ENCODE data around the gene UMODL1. TPM values are rescaled to one million over a fixed set of nuclear protein-coding genes. Genes with fewer than 3 reads are reported as not detected.

UMODL1 gene
- total RNA-seq, 1 experiment from 2014 or later, result 0.20 TPM

- no peak for DNase-seq
- BruUV-seq (replicated peaks), result no TSS peak
- no peak overlapping the region for H3K27ac Mint-ChIP-seq (ENCODE audit: unreplicated experiment)
Measured at GRCh38 chr21:42171091-42172053, 100.3 kb downstream of the UMODL1 start.

DNA sequence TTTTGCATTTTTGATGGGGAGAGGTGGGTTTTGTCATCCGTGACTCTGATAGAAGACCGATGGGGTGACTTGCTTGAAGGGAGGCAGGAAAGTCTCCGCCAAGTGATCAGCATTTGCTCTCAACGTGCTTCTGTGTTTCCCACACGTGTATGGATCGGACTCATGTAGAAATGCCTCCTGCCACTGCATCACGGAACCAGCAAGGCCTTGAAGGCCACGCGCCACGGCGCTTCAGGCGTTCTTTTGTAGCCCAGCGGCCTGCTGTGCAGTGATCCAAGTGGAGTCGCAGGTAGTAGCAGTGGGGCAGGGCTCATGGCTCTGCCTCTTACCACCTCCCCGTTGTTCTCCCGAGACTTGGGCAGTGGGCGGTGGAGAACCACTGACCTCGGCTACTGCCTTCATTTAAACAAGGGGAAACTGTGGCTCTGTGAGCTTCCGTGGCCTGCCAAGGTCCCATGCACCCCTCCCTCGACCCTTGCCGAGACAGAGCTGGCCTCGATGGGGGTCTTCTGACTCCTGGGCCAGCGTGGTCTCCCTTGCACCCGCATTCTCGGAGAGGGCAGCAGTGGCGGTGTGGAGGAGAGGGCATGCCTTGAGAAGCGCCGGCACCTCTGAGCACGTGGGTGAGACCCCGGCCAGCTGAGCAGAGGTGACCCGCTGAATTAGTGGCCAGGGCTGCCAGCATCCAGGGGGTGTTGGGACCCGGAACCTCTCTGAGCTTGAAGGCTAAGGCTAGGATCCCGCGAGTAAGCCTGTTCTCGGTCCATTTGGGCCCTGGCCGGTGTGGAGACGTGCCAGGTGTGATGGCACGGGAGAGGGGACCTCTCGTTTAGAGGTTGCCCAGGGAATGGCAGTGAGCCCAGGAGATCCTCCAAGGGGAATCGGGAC, 101.7 kb downstream of the UMODL1 start:
- no peak for DNase-seq
- H3K36me3 ChIP-seq (ENCODE audit: control insufficient read depth, insufficient read depth, low read length), result no peaks in the 10 kb centered on the region
- CTCF ChIA-PET, result no interaction called here
- no peak overlapping the region for H3K4me3 ChIP-seq (ENCODE audit: low read depth, low read length)
- H3K4me3 Mint-ChIP-seq (ENCODE audit: unreplicated experiment), result no peak overlapping the region
- TF ChIP-seq, protein P1, sequence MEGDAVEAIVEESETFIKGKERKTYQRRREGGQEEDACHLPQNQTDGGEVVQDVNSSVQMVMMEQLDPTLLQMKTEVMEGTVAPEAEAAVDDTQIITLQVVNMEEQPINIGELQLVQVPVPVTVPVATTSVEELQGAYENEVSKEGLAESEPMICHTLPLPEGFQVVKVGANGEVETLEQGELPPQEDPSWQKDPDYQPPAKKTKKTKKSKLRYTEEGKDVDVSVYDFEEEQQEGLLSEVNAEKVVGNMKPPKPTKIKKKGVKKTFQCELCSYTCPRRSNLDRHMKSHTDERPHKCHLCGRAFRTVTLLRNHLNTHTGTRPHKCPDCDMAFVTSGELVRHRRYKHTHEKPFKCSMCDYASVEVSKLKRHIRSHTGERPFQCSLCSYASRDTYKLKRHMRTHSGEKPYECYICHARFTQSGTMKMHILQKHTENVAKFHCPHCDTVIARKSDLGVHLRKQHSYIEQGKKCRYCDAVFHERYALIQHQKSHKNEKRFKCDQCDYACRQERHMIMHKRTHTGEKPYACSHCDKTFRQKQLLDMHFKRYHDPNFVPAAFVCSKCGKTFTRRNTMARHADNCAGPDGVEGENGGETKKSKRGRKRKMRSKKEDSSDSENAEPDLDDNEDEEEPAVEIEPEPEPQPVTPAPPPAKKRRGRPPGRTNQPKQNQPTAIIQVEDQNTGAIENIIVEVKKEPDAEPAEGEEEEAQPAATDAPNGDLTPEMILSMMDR (IDR thresholded peaks at IDR 0.05; ENCODE audit: insufficient read depth in 1 of 2, low read depth in 1 of 2, low read length in 1 of 2, severe bottlenecking in 1 of 2, unreplicated experiment in 1 of 2), result no peak
- no peak overlapping the region for H3K27ac Mint-ChIP-seq (ENCODE audit: unreplicated experiment)
- H3K9me3 ChIP-seq, result no peaks in the 10 kb centered on the region
- no peaks in the 10 kb centered on the region for H3K4me1 ChIP-seq
- peaks cover 5% of the 10 kb centered on the region for H3K27me3 Mint-ChIP-seq (ENCODE audit: insufficient read depth, unreplicated experiment)
- no TSS peak for BruUV-seq (replicated peaks)
- H3K36me3 Mint-ChIP-seq (ENCODE audit: insufficient read depth, unreplicated experiment), result no peaks in the 10 kb centered on the region
- no peaks in the 10 kb centered on the region for H3K4me1 Mint-ChIP-seq (ENCODE audit: low read depth, unreplicated experiment)
- no peaks in the 10 kb centered on the region for H3K9me3 Mint-ChIP-seq (ENCODE audit: unreplicated experiment)
- POLR2A ChIA-PET, result no interaction called here
- H3K27me3 ChIP-seq (replicated peaks; ENCODE audit: control insufficient read depth, insufficient read depth, low read length), result no peaks in the 10 kb centered on the region; the same call in 1 of the 2 replicates
- intact Hi-C loops (cut with micrococcal nuclease; ENCODE audit: unreplicated experiment), result no loop called here

More at GRCh38 chr21:42171091-42172053, 100.3 kb downstream of the UMODL1 start:
- H3K4me3 Mint-ChIP-seq (ENCODE audit: unreplicated experiment), result no peak overlapping the region
- H3K36me3 Mint-ChIP-seq (ENCODE audit: insufficient read depth, unreplicated experiment), result no peaks in the 10 kb centered on the region
- H3K4me3 ChIP-seq (ENCODE audit: low read depth, low read length), result no peak overlapping the region
- H3K9me3 ChIP-seq, result no peaks in the 10 kb centered on the region
- intact Hi-C loops (cut with micrococcal nuclease; ENCODE audit: unreplicated experiment), result no loop called here
- ChIA-PET CTCF (no interaction called here), POLR2A (no interaction called here)
- no peaks in the 10 kb centered on the region for H3K4me1 Mint-ChIP-seq (ENCODE audit: low read depth, unreplicated experiment)
- no peaks in the 10 kb centered on the region for H3K36me3 ChIP-seq (ENCODE audit: control insufficient read depth, insufficient read depth, low read length)
- H3K4me1 ChIP-seq, result no peaks in the 10 kb centered on the region
- peaks cover 2% of the 10 kb centered on the region for H3K27me3 Mint-ChIP-seq (ENCODE audit: insufficient read depth, unreplicated experiment)
- no peaks in the 10 kb centered on the region for H3K9me3 Mint-ChIP-seq (ENCODE audit: unreplicated experiment)
- no peaks in the 10 kb centered on the region for H3K27me3 ChIP-seq (replicated peaks; ENCODE audit: control insufficient read depth, insufficient read depth, low read length)
- TF ChIP-seq, protein P1 (IDR thresholded peaks at IDR 0.05; ENCODE audit: insufficient read depth in 1 of 2, low read depth in 1 of 2, low read length in 1 of 2, severe bottlenecking in 1 of 2, unreplicated experiment in 1 of 2), result no peak

- POLR2A ChIA-PET, result no interaction called here
- no peak overlapping the region for H3K27ac Mint-ChIP-seq (ENCODE audit: unreplicated experiment)
- H3K4me3 Mint-ChIP-seq (ENCODE audit: unreplicated experiment), result no peak overlapping the region
- no TSS peak for BruUV-seq (replicated peaks)
- no peaks in the 10 kb centered on the region for H3K36me3 Mint-ChIP-seq (ENCODE audit: insufficient read depth, unreplicated experiment)
- no peaks in the 10 kb centered on the region for H3K9me3 Mint-ChIP-seq (ENCODE audit: unreplicated experiment)
- Histone ChIP-seq H3K27me3 (replicated peaks; ENCODE audit: control insufficient read depth, insufficient read depth, low read length) (no peaks in the 10 kb centered on the region; the same call in 1 of the 2 replicates), H3K9me3 (no peaks in the 10 kb centered on the region), H3K36me3 (ENCODE audit: control insufficient read depth, insufficient read depth, low read length) (no peaks in the 10 kb centered on the region), H3K4me1 (no peaks in the 10 kb centered on the region), H3K4me3 (ENCODE audit: low read depth, low read length) (no peak overlapping the region)
- no peaks in the 10 kb centered on the region for H3K4me1 Mint-ChIP-seq (ENCODE audit: low read depth, unreplicated experiment)
- CTCF ChIA-PET, result no interaction called here
- H3K27me3 Mint-ChIP-seq (ENCODE audit: insufficient read depth, unreplicated experiment), result peaks cover 8% of the 10 kb centered on the region
- intact Hi-C loops (cut with micrococcal nuclease; ENCODE audit: unreplicated experiment), result no loop called here
- TF ChIP-seq, protein P1 (IDR thresholded peaks at IDR 0.05; ENCODE audit: insufficient read depth in 1 of 2, low read depth in 1 of 2, low read length in 1 of 2, severe bottlenecking in 1 of 2, unreplicated experiment in 1 of 2), result no peak
- DNase-seq, result no peak
Measured at GRCh38 chr21:42174173-42174572, 103.1 kb downstream of the UMODL1 start.
